Vagina (tissue), 2 donors: Measurements from ENCODE around the gene CDC42EP2.

Experiments
- CTCF ChIP-seq, 3 experiments: fragments of 450-650 bp in 2 of 3; fragments of 200-600 bp in 1 of 3; sonication (generic) in 1 of 3; IDR thresholded peaks; one replicate each; pipeline ENCODE4 v1.5.1; 2017 to 2019; ENCODE audit warnings: antibody characterized with exemption in 3 of 3, mild to moderate bottlenecking in 2 of 3, moderate library complexity in 2 of 3
- POLR2A ChIP-seq, 2 donors: fragments of 450-650 bp; IDR thresholded peaks; one replicate each; pipeline ENCODE4 v1.6.1; 2017; ENCODE audit warnings: antibody characterized with exemption in 2 of 2, mild to moderate bottlenecking in 2 of 2, moderate library complexity in 2 of 2
- POLR2AphosphoS5 ChIP-seq, 2 donors: sonication (generic); formaldehyde crosslinking; IDR thresholded peaks; one replicate each; pipeline ENCODE4 v1.9.0; 2017; ENCODE audit warnings: antibody characterized with exemption in 2 of 2, mild to moderate bottlenecking in 2 of 2, low read depth in 1 of 2; ENCODE audit not compliant: insufficient read depth in 1 of 2

- no peak for TF ChIP-seq POLR2A (IDR thresholded peaks at IDR 0.05)
- no peak for TF ChIP-seq CTCF (IDR thresholded peaks at IDR 0.05)
- no peak for TF ChIP-seq POLR2AphosphoS5 (IDR thresholded peaks at IDR 0.05; ENCODE audit: insufficient read depth in 1 of 2, low read depth in 1 of 2)
Measured at GRCh38 chr11:65327021-65327420, 12.4 kb downstream of the CDC42EP2 start.
